HG03460 (cell line): ENCODE results near the gene TOMT.
A peak's percentile ranks its signal among the peaks of the same experiment; 100 is the strongest.

Experiments used
- ATAC-seq: cut with Tn5 transposase; IDR thresholded peaks from one replicate; pipeline ENCODE4 v1.9.1; 2021; ENCODE audit not compliant: unreplicated experiment

The TOMT gene

GRCh38 chr11:72085621-72086351 is 19.9 kb upstream of the TOMT start:
- ATAC-seq = no peak

DNA sequence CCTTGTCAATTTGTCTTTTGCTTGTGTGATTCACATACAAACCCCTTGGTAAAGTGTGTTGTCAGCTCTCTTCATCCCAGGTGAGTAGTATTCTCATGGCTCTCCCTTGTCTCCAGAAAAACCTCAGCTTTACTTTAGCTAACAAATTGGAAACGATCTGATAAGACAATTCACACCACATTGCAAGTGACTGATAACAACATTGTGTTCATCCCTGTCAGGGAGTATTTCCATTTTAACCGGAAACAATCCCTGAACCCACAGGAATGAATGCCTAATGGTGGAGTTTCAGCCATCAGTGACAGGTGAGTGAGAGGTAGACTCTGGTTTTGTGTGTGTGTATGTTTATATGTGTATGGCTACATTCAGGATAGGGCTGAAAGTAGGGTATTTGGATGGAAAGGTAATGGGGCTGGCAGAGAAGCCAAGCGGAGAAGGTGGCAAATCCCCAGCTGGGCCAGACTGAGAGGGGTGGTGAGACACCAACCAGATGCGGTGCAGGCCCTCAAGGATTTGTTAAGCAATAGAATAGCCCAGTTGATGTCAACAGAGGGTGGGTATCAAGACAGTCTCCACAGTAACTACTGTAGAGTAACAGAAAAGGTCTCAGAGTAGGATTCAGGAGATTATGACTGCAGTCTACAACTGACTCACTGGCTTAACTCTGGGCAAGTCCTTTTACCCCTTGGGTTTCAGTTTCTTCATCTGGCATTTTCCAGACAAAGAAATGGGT is 17.5 kb upstream of the TOMT start:
- no peak for ATAC-seq

- ATAC-seq = no peak
Observed at GRCh38 chr11:72091292-72091691, 14.4 kb upstream of the TOMT start.

DNA sequence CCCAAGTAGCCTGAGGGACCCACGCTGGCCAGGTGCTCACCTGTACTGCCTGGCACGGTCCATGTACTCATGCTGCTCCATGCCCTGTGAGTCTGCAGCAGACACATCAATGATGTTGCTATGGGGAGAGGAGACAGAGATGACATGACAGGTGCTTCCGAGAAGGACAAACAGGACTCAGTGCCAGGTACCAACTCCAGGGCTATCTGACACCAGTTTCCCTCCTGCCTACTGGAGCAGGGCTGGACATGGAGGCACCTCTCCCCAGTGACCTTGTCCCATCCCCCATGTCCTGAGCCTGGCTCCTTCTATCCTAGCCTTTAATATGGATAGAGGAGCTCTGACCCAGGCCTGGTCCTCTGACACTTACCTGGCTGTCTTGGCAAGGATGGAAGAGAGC is 7.0 kb upstream of the TOMT start:
- no peak for ATAC-seq

DNA sequence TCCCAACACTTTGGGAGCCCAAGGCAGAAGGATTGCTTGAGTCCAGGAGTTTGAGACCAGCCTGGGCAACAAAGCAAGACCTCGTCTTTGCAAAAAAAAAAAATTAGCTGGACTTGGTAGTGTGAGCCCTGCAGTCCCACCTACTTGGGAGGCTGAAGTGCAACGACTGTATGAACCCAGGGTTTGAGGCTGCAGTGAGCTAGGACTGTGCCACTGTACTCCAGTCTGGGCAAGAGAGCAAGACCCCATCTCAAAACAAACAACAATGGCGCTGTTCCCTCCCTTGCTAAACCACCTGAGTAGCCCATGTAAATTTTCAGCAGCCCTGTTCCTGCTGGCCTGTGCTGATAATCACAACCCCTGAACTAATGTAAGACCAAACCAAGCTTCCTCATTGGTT is 5.7 kb upstream of the TOMT start:
- no peak for ATAC-seq

DNA sequence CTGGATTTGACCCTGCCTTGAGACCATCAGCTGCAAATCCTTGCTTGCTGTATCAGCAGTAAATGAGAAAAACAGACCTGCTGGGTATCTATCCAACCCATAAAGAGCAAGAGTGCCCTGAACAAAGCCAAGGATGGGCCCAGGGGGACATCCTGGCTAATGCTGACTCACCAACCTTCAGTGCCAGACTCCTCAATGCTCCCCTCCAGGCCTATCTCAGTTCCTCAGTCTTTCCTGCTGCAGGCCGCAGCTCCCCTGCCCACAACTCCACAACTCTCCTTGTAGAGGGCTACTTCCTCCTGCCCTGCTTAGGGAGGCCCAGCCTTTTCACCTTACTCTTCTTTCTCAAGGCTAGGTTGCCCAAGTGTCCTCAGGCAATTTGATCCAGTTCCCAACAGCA is 5.3 kb upstream of the TOMT start:
- no peak for ATAC-seq

DNA sequence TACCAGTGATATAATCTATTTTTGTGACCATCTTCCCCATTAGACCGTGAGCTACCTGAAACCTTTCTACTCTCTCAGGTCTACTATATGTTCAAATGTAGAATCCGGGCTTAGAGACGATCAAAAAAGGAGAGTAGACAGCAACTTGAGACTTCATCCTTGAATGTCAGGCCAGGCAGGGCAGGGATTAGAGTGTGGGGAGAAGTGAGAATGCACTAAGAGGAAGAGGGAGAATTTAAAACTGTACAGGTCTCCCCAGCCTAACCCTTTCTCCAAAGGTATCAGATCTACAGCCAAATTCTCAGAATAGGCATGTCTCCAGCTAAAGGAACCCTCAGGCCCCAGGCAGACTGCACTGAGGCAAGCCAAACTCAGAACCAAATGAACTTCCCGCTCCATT is 3.6 kb upstream of the TOMT start:
- ATAC-seq = no peak

GRCh38 chr11:72102631-72102945 is 3.1 kb upstream of the TOMT start:
- ATAC-seq = peak; percentile 22

- peak; percentile 90 for ATAC-seq
Observed at GRCh38 chr11:72102946-72103753, 2.6 kb upstream of the TOMT start, which contains the start of gene LAMTOR1. Gene LAMTOR1 (minus strand): TSS chr11:72103297. CDS start chr11:72103224, 73 bp downstream.

DNA sequence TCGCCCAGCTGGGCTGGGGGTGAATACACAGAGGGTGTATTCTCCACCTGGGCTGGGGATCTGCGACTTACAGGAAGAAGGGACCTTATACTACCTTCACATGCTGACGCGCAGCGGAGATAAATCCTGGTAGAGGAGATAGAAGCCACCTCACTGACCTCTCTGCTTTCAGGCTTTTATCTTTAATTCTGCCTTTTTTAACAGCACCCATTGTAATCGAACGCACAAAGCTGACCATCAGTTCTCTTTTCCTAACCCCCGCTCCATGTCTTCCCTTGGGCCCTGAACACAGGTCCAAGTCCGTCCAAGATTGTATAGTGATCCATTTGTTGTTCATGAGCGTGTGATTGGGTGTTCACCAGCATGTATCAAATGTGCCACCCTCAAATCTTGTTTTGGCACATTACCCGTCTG is 2.0 kb upstream of the TOMT start:
- no peak for ATAC-seq

- ATAC-seq = no peak
Observed at GRCh38 chr11:72111300-72112142, 5.8 kb downstream of the TOMT start.

GRCh38 chr11:72112143-72112977 is 6.6 kb downstream of the TOMT start, which contains the start of gene ANAPC15:
Gene ANAPC15 (minus strand): TSS chr11:72112695. CDS start chr11:72111276, 1,419 bp downstream.
- peak; percentile 90 for ATAC-seq

DNA sequence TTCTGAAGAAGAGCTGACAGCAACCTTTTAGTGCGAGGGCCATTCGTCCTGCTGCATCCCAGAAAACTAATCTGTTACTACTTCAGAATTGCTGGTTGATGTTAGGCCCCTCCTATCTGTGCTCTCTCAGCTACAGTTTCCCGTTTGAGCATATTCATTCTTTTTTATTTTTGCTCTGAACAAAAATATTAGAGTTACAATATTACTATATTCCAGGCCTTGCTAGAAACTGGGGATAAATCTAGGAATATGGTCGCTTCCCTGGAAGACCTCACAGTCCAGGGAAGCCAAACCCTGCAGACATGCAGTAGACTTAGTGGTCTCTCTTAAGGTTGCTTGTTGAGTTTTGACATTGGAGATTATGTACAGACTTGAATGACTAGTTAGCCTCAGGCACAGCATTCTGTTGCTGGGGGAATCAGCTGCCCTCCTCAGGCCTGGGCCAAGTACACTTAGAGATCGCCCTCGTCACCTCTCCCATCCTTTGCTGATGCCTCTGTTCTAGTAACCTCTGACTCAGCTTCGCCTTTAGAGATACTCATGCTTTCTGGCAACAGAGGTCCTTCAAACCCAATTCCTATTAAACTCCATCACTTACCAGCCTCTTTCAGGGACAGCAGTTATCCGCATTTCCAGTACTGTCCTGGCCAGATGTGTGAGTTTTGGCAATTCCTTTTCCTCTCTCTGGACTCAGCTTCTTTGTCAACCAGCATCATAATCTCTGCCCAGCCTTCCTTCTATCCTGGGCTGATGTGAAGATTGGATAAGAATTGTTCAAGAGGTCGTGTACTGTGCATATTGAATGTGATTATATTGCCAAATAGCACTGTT is 7.5 kb downstream of the TOMT start:
- ATAC-seq = no peak

GRCh38 chr11:72114570-72114969 is 8.8 kb downstream of the TOMT start:
- no peak for ATAC-seq

GRCh38 chr11:72116019-72116755 is 10.5 kb downstream of the TOMT start:
- ATAC-seq = no peak

GRCh38 chr11:72119198-72119597 is 13.5 kb downstream of the TOMT start:
- no peak for ATAC-seq

DNA sequence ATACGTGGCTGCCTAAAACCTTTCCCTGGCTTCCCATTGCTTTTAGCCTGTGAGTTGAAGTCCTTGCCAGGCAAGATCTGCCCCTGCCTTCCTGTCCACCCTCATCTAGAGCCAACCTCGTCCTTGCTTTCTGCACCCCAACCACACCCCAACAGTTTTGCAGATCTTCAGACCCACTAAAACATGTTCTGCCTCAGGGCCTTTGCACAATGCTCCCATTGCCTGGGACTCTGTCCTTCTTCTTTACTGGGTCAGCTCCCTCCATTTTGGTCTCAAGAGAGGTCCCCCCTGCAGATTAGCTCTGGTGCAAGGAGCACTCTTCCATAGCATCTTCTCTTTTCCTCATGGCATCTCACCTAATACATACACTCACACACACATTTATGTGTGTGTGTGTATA is 15.2 kb downstream of the TOMT start:
- ATAC-seq = no peak

- no peak for ATAC-seq
Observed at GRCh38 chr11:72122607-72123006, 16.9 kb downstream of the TOMT start.
